Activated naive CD8-positive, alpha-beta T cell treated with anti-CD3 and anti-CD28 coated beads, Interleukin-2, amount 50 U/mL, for 24 hours (primary cell): ENCODE measurements around the gene SCGN.

Experiments used
- ATAC-seq: fragments of 150-1000 bp; cut with Tn5 transposase; one replicate; pipeline ENCODE4 v1.10.0; 2021
- DNase-seq: peaks from one replicate; pipeline ENCODE4 v3.0.0; 2021
- H3K27ac Mint-ChIP-seq: one replicate; pipeline ENCODE4 v1.8.0; 2021; ENCODE audit warnings: mild to moderate bottlenecking, mixed read lengths
- H3K27me3 Mint-ChIP-seq: one replicate; pipeline ENCODE4 v1.8.0; 2021; ENCODE audit warnings: mixed read lengths
- H3K36me3 Mint-ChIP-seq: one replicate; pipeline ENCODE4 v1.8.0; 2021; ENCODE audit warnings: low read depth, mixed read lengths
- H3K4me1 Mint-ChIP-seq: one replicate; pipeline ENCODE4 v1.8.0; 2021; ENCODE audit warnings: mixed read lengths
- H3K4me3 Mint-ChIP-seq: one replicate; pipeline ENCODE4 v1.8.0; 2021; ENCODE audit warnings: mild to moderate bottlenecking, moderate library complexity, mixed read lengths
- H3K9me3 Mint-ChIP-seq: one replicate; pipeline ENCODE4 v1.8.0; 2021; ENCODE audit warnings: mixed read lengths

SCGN gene

DNA sequence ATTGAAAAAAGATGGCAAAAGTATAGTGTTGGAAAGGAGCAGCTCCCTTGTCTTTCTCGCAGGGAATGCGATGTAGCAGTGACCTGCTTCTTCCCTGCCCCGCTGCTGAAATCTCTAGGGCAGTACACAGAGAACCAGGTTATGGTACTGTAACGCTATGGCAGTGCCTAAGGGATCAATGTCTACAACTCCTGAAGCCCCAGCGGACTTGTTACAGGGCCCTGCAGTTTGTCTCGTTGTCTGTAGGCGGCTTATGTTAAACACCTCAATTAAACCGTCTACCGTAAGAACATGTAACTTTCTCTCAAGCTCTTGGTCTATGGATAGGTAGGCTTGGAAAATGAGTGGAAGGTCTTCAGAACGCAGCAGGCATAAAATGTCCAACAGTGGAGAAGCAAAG lies 57.7 kb downstream of the SCGN start:
- Mint-ChIP-seq H3K27me3 (peaks cover 11% of the 10 kb centered on the region), H3K4me3 (no peak overlapping the region)
- no peak for ATAC-seq

DNA sequence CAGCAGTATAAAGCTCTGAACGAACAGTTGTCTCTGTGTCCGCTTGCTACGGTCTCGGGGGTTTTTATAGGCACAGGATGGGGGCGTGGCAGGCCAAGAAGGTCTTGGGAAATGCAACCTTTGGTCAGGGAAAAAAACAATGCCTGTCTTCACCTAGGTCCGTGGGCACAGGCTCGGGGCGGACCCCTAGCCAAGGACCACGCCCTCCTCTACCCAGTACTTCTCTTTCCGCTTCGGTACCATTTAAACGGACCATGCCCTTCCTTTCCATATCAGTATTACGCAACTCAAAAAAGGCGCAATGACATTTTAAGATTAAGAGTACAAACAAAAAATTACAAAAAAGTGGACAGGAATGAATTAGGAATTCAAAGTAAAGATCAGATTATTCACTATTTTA lies 58.3 kb downstream of the SCGN start:
- Mint-ChIP-seq H3K27ac (no peak overlapping the region), H3K9me3 (no peaks in the 10 kb centered on the region), H3K36me3 (no peaks in the 10 kb centered on the region), H3K27me3 (peaks cover 11% of the 10 kb centered on the region), H3K4me3 (no peak overlapping the region), H3K4me1 (no peaks in the 10 kb centered on the region)
- no peak for ATAC-seq
- DNase-seq, result no peak

More for the DNA sequence above, 57.7 kb downstream of the SCGN start:
- DNase-seq, result no peak
- H3K4me1 Mint-ChIP-seq, result no peaks in the 10 kb centered on the region
- no peaks in the 10 kb centered on the region for H3K9me3 Mint-ChIP-seq
- H3K27ac Mint-ChIP-seq, result no peak overlapping the region
- H3K36me3 Mint-ChIP-seq, result no peaks in the 10 kb centered on the region

DNA sequence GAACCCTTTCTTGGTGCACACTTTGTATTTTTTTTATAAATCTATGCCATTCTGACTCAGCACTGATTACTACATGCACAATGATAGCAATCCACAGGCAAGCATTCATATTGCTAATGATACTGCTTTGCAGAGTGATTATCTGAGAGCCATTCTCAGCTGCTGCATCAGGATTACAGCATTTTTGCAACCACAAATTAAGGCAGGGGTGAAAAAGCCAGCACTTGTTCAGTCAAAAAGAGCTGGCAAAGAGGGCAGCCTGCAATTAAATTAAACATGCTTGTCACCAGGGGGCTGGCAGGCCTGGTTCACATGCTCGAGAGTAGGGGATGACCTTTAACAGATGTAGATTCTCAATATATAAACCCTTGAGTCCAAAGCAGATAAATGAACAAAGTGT lies 61.8 kb downstream of the SCGN start:
- no peaks in the 10 kb centered on the region for H3K4me1 Mint-ChIP-seq

DNA sequence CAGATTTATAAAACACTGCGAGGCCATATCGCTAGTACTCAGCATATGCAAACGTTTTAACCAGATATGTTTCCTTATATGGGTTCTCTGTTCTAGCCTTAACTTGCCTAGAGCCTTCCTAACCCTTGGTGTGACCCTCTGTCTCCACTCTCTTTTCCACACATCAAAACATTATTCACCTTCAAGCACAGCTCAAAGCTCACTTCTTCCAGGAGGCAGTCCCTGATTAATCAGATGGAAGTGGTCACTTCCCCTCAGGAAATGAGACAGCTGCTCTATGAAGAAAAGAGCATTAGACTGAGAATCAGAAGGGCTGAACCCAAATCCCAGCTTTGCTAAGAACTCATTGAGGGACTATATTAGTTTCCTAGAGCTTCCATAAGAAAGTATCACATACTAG lies 62.8 kb downstream of the SCGN start:
- no peaks in the 10 kb centered on the region for H3K36me3 Mint-ChIP-seq
- H3K27me3 Mint-ChIP-seq, result peaks cover 2% of the 10 kb centered on the region
- no peaks in the 10 kb centered on the region for H3K4me1 Mint-ChIP-seq
- no peak overlapping the region for H3K4me3 Mint-ChIP-seq
- no peak for ATAC-seq
- H3K27ac Mint-ChIP-seq, result no peak overlapping the region
- DNase-seq, result no peak
- no peaks in the 10 kb centered on the region for H3K9me3 Mint-ChIP-seq

More for the DNA sequence above, 61.8 kb downstream of the SCGN start:
- Mint-ChIP-seq H3K36me3 (no peaks in the 10 kb centered on the region), H3K9me3 (no peaks in the 10 kb centered on the region), H3K4me3 (no peak overlapping the region), H3K27ac (no peak overlapping the region), H3K27me3 (peaks cover 2% of the 10 kb centered on the region)
- DNase-seq (no peak), ATAC-seq (no peak)

DNA sequence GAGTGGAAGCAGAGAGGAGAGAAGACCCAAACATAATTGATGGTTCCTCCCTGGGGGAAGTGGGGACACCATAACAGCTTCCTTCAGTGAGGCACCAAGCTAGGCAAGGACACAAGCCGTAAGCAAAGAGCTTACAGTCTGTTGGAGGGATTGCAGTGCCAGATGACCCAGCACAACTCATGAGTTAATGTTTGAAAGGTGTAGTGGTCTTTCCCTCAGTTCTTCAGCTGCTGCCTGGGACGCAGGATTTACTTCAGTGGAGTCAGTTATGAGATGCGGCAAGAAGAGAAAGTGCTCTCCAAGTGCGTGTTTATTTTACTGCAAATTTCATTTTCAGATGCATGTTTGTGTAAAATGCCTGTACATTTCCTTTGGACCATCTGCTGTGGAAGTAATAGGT lies 63.8 kb downstream of the SCGN start:
- H3K4me3 Mint-ChIP-seq, result no peak overlapping the region

DNA sequence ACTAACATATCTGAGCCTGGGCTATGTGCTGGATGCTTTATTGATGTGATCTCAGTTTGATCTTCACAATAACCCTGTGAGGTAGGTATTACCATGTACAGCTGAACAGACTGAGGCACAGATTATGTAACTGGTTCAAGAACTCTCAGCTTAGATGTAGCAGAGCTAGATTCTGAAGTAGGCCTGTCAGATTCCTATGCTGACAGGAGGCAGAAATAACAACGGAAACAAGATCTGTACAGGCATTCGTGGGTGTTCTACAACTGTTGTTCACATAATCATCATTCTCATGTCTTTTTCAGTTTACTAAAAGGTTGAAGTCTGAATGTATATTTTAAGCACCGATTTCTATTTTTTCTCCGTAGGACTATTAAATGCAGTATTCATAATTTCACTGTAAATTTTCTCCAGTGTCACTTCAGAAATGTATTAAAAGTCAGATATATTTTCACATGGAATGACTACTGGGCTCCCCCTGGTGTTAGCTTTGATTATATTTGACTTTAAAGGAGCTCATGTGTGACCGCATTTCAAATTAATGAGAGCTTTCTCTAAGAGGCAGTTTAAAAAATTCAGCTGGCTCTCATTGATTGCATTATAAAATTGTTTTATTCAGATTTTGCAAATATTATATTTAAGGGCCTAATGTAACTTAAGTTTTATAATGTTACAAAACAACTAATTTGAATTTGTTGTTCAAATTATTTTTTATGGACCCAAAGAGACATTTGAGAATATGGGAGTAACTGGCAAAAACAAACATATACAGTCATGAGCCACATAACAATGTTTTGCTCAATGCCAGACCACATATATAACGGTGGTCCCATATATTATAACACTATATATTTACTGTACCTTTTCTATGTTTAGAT lies 66.1 kb downstream of the SCGN start:
- Mint-ChIP-seq H3K4me1 (no peaks in the 10 kb centered on the region), H3K27ac (no peak overlapping the region), H3K4me3 (no peak overlapping the region), H3K36me3 (no peaks in the 10 kb centered on the region), H3K27me3 (peaks cover 2% of the 10 kb centered on the region), H3K9me3 (no peaks in the 10 kb centered on the region)
- DNase-seq (no peak), ATAC-seq (no peak)

More for the DNA sequence above, 63.8 kb downstream of the SCGN start:
- ATAC-seq (no peak), DNase-seq (no peak)
- H3K36me3 Mint-ChIP-seq, result no peaks in the 10 kb centered on the region
- H3K4me1 Mint-ChIP-seq, result no peaks in the 10 kb centered on the region
- peaks cover 2% of the 10 kb centered on the region for H3K27me3 Mint-ChIP-seq
- no peak overlapping the region for H3K27ac Mint-ChIP-seq
- no peaks in the 10 kb centered on the region for H3K9me3 Mint-ChIP-seq

DNA sequence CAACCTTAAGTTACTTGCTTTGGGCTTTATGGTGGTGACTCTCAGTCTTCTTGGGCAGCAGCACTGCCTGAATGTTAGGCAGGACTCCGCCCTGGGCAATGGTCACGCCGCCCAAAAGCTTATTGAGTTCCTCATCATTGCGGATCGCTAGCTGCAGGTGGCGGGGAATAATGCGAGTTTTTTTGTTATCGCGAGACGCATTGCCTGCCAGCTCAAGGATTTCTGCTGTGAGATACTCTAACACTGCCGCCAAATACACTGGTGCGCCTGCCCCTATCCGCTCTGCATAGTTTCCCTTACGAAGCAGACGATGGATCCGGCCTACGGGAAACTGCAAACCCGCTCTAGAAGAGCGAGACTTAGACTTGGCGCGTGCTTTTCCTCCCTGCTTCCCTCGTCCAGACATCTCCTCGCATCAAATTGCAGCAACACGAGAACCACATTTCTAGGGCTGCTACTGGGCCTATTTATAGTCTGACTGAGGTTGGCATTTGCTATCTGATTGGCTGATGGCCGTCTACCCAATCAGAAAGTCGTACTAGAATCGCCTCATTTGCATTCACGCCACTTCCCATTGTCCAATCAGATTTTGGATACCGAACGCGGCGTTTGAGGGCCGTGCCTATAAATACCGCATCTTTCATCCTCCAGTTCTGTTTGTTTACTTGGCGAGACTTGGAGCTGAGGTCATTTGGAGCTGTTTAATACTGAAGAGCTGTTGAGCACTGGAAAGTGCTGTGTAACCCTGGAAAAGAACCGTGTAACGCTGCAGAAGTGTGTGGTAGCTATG lies 74.3 kb downstream of the SCGN start:
- Mint-ChIP-seq H3K9me3 (no peaks in the 10 kb centered on the region), H3K27me3 (peaks cover 17% of the 10 kb centered on the region), H3K36me3 (no peaks in the 10 kb centered on the region), H3K4me1 (no peaks in the 10 kb centered on the region), H3K4me3 (no peak overlapping the region), H3K27ac (no peak overlapping the region)
- no peak for DNase-seq
- ATAC-seq, result no peak

DNA sequence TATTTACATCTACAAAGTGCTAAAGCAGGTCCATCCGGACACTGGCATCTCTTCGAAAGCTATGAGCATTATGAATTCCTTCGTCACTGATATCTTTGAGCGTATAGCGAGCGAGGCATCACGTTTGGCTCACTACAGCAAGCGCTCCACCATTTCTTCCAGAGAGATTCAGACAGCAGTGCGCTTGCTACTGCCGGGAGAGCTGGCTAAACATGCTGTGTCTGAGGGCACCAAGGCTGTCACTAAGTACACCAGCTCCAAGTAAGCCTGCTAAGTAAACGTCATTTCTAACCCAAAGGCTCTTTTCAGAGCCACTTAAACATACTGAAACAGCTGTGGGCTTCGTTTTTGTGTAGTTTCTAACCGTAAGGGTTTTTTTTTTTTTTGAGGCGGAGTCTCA lies 75.0 kb downstream of the SCGN start:
- no peaks in the 10 kb centered on the region for H3K9me3 Mint-ChIP-seq

DNA sequence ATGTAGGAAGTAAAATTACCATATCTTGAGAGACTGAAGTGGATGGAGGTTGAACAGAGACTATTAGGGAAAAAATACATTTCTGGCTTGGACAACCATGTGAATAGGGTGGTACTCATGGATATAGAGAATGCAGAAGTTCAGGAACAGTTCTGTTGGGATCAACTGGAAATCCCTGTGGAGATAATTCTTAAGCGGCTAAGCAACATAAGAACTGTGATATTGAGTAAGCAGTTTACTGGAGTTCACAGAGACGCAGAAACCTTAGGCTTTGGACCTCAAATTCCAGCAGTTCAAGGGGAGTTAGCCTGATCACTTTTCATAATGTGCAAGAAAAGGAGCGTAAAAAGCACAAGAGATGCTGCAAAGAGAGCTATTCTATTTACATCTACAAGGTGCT lies 78.9 kb downstream of the SCGN start:
- peaks cover 23% of the 10 kb centered on the region for H3K27me3 Mint-ChIP-seq

More for the DNA sequence above, 75.0 kb downstream of the SCGN start:
- Mint-ChIP-seq H3K4me3 (no peak overlapping the region), H3K4me1 (no peaks in the 10 kb centered on the region), H3K36me3 (no peaks in the 10 kb centered on the region), H3K27ac (no peak overlapping the region), H3K27me3 (peaks cover 18% of the 10 kb centered on the region)
- no peak for DNase-seq
- no peak for ATAC-seq

DNA sequence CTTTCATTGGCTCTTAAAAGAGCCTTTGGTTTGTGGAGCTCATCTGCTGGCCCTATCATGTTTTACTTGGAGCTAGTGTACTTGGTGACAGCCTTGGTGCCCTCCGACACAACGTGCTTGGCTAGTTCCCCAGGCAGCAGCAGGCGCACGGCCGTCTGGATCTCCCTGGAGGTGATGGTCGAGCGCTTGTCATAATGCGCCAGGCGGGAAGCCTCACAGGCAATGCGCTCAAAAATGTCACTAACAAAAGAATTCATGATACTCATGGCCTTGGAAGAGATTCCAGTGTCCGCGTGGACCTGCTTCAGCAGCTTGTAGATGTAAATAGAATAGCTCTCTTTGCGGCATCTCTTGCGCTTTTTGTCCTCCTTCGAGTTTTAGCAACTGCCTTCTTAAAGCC lies 79.7 kb downstream of the SCGN start:
- Mint-ChIP-seq H3K27ac (no peak overlapping the region), H3K36me3 (no peaks in the 10 kb centered on the region), H3K9me3 (peaks cover 1% of the 10 kb centered on the region), H3K4me1 (no peaks in the 10 kb centered on the region), H3K27me3 (peaks cover 29% of the 10 kb centered on the region), H3K4me3 (no peak overlapping the region)
- ATAC-seq, result no peak
- DNase-seq, result no peak

More for the DNA sequence above, 78.9 kb downstream of the SCGN start:
- H3K4me1 Mint-ChIP-seq, result no peaks in the 10 kb centered on the region
- H3K9me3 Mint-ChIP-seq, result no peaks in the 10 kb centered on the region
- ATAC-seq (no peak), DNase-seq (no peak)
- H3K36me3 Mint-ChIP-seq, result no peaks in the 10 kb centered on the region
- no peak overlapping the region for H3K4me3 Mint-ChIP-seq
- H3K27ac Mint-ChIP-seq, result no peak overlapping the region

DNA sequence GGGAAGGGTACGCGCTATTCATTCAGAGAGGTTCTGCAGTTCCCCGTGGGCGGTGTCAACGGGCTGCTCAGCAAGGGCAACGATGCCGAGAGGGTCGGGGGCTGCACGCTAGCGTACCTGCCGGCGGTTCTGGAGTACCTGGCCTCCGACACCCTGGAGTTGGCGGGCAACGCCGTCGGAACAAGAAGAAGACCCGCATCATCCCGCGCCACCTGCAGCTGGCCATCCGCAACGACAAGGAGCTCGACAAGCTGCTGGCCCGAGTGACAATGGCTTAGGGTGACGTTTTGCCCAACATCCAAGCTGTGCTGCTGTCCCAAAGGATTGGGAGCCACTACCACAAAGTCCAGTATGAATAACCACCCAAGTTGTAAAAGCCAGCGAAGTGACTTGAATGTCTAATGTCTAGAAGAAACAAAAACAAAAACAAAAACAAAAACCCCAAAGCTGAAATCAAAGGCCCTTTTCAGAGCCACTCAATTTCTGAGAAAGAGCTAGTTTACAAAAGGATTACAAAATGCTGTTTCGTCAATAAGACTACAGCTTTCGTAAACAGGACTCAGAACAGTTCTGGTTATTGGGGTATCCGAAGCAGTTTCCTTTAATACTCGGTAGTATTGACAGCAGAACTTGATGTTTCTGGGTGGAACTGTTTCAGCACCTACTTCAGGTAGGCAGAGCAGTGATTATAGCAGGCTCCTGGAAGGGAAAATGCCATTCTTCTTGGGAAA lies 80.6 kb downstream of the SCGN start:
- no peak for DNase-seq
- Mint-ChIP-seq H3K36me3 (no peaks in the 10 kb centered on the region), H3K4me1 (no peaks in the 10 kb centered on the region), H3K27ac (no peak overlapping the region), H3K27me3 (peaks cover 34% of the 10 kb centered on the region), H3K4me3 (no peak overlapping the region), H3K9me3 (peaks cover 10% of the 10 kb centered on the region)
- no peak for ATAC-seq

DNA sequence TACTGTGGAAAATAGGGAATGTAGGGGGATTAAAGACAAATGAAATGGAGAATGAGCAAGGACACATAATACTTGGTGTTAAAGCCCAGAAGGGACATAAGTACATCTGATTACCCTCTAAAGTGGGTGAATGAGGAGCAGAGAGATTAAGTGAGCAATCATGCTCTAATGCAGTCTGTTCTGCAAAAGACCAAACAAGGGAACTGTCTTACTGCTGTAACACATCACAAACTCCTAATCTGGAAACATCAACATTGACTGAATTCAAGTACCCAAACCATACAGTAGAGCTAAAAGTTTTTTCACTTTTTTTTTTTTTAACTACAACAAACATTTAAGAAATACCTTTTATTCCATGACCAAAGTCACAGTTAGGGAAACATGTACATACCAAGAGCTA lies 83.2 kb downstream of the SCGN start:
- H3K27me3 Mint-ChIP-seq, result peaks cover 33% of the 10 kb centered on the region
- peaks cover 10% of the 10 kb centered on the region for H3K9me3 Mint-ChIP-seq
- no peak overlapping the region for H3K27ac Mint-ChIP-seq
- no peaks in the 10 kb centered on the region for H3K36me3 Mint-ChIP-seq
- ATAC-seq (no peak), DNase-seq (no peak)
- no peaks in the 10 kb centered on the region for H3K4me1 Mint-ChIP-seq
- H3K4me3 Mint-ChIP-seq, result no peak overlapping the region

DNA sequence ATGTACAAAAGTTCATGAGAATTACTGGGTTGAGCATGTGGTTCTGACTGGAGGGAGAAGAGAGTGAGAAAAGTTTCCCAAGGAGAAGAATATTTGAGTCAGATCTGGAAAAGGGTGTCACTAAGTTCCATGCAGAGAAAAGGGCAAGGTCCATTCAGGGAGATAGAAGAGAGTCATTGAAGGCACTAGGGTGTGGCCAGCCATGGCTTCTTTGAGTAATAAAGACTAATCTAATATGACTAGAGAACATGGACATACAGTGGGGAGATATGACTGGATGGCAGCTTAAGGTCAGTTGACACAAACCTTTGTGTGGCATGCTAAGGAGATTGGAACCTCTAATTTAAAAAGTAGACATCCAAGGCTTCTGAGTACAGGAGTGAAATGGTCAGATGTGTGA lies 91.9 kb downstream of the SCGN start:
- Mint-ChIP-seq H3K36me3 (no peaks in the 10 kb centered on the region), H3K9me3 (peaks cover 2% of the 10 kb centered on the region), H3K4me3 (no peak overlapping the region), H3K27me3 (no peaks in the 10 kb centered on the region), H3K4me1 (no peaks in the 10 kb centered on the region), H3K27ac (no peak overlapping the region)
- ATAC-seq (peak; percentile 20), DNase-seq (no peak)

DNA sequence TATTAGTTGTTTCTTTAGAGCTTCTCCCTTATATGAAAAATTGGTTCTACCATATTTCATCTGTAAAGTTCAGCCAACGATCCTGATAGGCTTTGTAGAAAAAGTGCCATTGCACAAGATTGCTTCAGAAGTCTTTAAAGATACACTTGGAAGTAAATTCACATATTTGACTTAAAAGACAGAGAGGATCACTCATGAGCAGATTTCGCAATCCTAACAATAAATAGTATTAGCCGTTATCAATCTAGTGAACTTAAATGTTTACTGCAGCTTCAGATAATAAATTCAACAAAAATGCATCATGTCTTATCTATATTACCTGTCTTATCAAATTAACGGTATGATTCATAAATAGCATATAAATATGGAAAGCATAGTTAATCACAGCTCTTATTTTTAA lies 93.8 kb downstream of the SCGN start:
- peaks cover 2% of the 10 kb centered on the region for H3K9me3 Mint-ChIP-seq
- H3K27me3 Mint-ChIP-seq, result no peaks in the 10 kb centered on the region

More for the DNA sequence above, 93.8 kb downstream of the SCGN start:
- no peak overlapping the region for H3K27ac Mint-ChIP-seq
- ATAC-seq (no peak), DNase-seq (no peak)
- no peaks in the 10 kb centered on the region for H3K36me3 Mint-ChIP-seq
- H3K4me3 Mint-ChIP-seq, result no peak overlapping the region
- no peaks in the 10 kb centered on the region for H3K4me1 Mint-ChIP-seq
